IPS-18c (cell line): ENCODE results near the gene ASCC3.

Experiments used
- H3K4me3 ChIP-seq: 2 replicates; pipeline ENCODE4 v1.7.0; 2013; ENCODE audit warnings: low read depth, mild to moderate bottlenecking, low read length, moderate library complexity; ENCODE audit not compliant: insufficient read depth
- H3K9me3 ChIP-seq: one replicate; pipeline ENCODE4 v1.6.1; 2013; ENCODE audit warnings: mild to moderate bottlenecking, low read length, moderate library complexity; ENCODE audit not compliant: control insufficient read depth, insufficient read depth

Gene ASCC3

DNA sequence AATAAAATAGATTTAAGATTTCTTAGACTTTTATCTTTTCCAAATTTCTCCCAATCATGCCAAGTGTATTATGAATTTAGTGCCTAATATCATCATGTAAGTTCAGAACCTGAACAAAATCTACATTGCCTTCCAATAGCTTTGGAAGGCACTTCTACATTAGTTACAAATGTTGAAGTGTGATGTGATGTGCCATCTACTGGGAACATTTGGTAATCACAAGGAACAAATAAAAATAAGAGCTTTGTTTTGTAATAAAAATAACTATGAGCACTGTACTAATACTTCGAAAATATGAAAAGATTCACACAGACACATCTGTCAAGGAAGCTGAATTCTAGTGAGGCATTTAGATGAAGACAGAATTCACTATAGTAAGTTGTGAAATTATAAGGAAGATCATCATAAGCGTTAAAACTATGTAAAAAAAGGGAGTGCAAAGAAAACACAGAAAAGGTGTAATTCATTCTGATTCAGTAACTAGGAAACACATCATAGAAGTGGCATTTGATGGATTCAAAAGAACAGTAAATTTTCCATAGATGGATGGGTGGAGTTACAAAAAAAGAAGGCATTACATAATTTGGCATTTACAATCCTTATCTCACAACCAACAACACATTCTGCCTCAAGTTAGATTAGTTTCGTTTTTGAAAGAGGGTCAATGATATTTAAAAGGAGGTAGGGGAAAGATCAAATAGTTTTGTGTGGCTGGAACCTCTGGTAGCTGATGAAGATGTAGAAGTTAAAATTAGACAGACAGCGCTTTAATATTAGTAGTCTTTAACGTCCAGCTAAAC is 161.0 kb downstream of the ASCC3 start:
- H3K9me3 ChIP-seq = no peaks in the 10 kb centered on the region
- no peak overlapping the region for H3K4me3 ChIP-seq

DNA sequence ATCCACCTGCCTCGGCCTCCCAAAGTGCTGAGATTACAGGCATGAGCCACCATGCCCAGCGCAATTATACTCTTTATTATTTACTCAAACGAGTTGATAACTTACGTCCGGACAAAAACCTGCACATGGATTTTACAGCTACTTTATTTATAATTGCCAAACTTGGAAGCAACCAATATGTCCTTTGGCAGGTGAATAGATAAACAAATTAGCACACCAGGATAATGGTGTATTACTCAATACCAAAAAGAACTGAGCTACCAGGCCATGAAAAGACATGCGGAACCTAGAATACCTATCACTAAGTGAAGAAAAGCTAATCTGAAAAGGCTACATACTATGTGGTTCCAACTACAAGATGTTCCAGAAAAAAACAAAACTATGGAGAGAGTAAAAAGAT is 168.1 kb downstream of the ASCC3 start:
- H3K4me3 ChIP-seq = no peak overlapping the region
- H3K9me3 ChIP-seq = no peaks in the 10 kb centered on the region

DNA sequence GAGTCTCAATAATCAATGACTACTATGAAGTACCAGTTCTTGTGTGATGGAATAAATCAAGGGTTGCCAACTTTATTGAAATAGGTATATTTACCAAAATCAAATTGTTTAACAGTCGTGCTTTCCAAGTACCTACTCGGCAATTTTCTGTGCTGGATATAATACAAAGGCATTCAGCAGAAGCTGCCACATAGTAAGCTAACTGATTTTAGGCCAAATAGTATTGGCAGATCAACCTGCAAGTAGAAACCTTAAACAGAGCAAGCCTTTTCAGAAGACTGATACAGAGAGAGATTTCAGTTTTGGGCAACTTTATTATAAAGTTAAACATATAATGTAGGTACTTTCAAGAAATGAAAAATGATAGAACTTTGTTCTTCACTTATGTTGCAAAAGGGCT is 174.6 kb downstream of the ASCC3 start:
- no peaks in the 10 kb centered on the region for H3K9me3 ChIP-seq

DNA sequence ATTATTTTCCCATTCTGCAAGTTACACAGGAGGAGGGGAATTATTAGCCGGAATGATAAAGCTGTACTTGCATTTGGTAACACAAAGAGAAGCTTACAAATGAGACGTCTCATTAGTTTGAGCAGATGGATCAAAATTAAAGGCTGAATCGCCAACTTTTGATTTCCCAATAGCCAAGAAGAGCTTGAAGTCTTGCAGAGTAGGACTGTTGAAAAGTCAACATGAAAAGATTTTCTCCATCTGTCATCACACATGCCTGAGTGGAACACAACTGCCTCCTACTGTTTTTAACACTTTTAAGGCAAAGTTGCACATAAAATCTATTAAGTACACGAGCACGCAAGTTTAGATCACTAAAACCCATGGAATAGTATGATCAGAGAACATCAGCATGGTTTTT is 176.2 kb downstream of the ASCC3 start:
- Histone ChIP-seq H3K4me3 (no peak overlapping the region), H3K9me3 (no peaks in the 10 kb centered on the region)

More for the DNA sequence above, 174.6 kb downstream of the ASCC3 start:
- no peak overlapping the region for H3K4me3 ChIP-seq

GRCh38 chr6:100701728-100702127 is 179.4 kb downstream of the ASCC3 start:
- no peaks in the 10 kb centered on the region for H3K9me3 ChIP-seq

GRCh38 chr6:100700009-100700408 is 181.1 kb downstream of the ASCC3 start:
- H3K4me3 ChIP-seq = no peak overlapping the region
- no peaks in the 10 kb centered on the region for H3K9me3 ChIP-seq

More at GRCh38 chr6:100701728-100702127, 179.4 kb downstream of the ASCC3 start:
- no peak overlapping the region for H3K4me3 ChIP-seq

- Histone ChIP-seq H3K9me3 (no peaks in the 10 kb centered on the region), H3K4me3 (no peak overlapping the region)
Observed at GRCh38 chr6:100695445-100695844, 185.7 kb downstream of the ASCC3 start.

GRCh38 chr6:100693249-100693927 is 187.7 kb downstream of the ASCC3 start:
- H3K4me3 ChIP-seq = no peak overlapping the region
- H3K9me3 ChIP-seq = no peaks in the 10 kb centered on the region

GRCh38 chr6:100691972-100692371 is 189.2 kb downstream of the ASCC3 start:
- Histone ChIP-seq H3K4me3 (no peak overlapping the region), H3K9me3 (no peaks in the 10 kb centered on the region)

DNA sequence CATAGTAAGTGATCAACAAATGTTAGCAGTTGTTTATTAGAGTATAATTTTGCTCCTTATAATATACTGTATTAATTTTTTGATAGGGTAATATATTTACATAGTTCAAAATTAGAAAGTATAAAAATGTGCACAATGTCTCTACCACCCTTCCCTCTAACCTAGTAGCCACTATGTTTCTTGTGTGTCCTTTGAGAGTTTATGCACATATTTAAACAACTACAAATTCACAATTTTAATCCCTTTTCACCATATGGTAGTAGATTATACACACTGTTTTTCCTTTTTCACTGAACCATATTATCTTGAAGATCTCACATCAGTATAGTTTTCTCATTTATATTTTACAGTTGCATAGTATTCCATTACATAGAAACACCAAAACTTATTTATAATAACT is 194.9 kb downstream of the ASCC3 start:
- Histone ChIP-seq H3K4me3 (no peak overlapping the region), H3K9me3 (no peaks in the 10 kb centered on the region)

DNA sequence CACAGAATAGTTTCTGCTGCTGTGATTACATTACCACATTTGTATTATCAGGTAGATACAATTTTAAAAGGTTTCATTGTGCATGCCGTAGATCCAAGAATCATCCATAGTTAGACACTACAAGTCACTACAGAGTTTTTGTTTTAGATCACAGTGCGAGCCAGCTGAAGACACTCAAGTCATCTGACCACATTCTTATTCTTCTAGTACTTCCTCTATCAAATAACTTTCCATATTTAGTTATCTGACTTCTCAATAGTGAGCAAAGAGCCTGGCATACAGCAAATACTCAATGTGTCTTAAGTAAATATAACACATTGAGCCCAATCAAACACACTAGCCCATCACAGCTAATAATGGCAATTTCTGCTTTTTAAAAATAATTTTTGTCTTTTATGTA is 195.4 kb downstream of the ASCC3 start:
- Histone ChIP-seq H3K4me3 (no peak overlapping the region), H3K9me3 (no peaks in the 10 kb centered on the region)

GRCh38 chr6:100680163-100680562 is 201.0 kb downstream of the ASCC3 start:
- H3K4me3 ChIP-seq = no peak overlapping the region

DNA sequence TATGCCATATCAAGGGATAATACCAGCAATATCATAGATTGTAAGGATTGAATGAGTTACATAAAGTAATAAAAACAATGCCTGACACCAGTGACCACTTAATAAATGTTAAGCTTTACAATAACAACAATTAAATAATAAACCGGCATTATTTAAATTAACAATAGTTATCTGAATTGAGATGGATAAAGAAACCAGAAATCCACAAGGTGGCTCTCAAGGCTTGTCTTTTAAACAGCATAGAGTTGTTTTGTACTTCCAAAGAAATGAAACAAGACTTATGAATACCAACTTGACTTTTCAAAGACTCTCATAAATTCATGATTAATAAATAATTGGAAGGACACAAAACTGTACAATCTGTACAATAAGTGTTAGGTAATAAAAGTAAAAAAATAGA is 203.1 kb downstream of the ASCC3 start:
- H3K9me3 ChIP-seq = no peaks in the 10 kb centered on the region
- H3K4me3 ChIP-seq = no peak overlapping the region

More at GRCh38 chr6:100680163-100680562, 201.0 kb downstream of the ASCC3 start:
- H3K9me3 ChIP-seq = no peaks in the 10 kb centered on the region

DNA sequence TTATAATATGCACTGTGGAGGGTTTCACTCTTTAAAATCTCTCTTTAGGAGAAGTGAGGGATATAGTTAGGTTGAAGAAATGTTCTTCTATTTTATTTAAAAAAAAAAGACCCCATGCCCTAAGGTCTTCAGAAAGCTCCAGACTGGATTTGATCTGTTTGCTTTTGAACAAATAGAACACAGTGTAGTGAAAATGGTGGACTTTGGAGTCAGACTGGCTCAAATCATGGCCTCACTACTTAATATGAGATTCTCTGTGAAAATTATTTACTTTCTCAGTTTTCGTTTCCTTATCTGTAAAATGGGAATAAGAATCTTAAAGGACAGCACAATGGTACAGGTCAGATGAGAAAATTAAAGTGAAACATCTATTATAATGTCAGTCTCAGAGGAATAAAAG is 203.9 kb downstream of the ASCC3 start:
- H3K9me3 ChIP-seq = no peaks in the 10 kb centered on the region
- no peak overlapping the region for H3K4me3 ChIP-seq

GRCh38 chr6:100673641-100674040 is 207.5 kb downstream of the ASCC3 start:
- H3K9me3 ChIP-seq = no peaks in the 10 kb centered on the region
- no peak overlapping the region for H3K4me3 ChIP-seq

DNA sequence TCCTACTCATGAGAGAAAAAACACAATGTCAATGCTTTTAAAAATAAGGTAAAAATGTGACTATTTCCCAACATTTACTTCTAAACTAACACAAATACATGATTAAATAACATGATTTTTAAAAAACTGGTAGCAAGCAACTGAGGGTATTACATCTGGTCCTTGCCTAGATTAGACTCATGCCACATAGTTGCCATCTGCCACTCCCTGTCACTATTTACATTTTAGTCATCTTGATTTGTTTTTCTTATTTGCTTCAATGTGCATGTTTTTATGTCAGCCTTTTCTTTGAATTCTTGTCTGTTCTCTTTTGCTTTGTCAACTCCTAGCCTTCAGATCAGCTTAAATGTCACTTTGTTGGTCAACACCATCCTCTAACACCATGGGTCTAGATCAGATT is 209.4 kb downstream of the ASCC3 start:
- Histone ChIP-seq H3K9me3 (no peaks in the 10 kb centered on the region), H3K4me3 (no peak overlapping the region)

DNA sequence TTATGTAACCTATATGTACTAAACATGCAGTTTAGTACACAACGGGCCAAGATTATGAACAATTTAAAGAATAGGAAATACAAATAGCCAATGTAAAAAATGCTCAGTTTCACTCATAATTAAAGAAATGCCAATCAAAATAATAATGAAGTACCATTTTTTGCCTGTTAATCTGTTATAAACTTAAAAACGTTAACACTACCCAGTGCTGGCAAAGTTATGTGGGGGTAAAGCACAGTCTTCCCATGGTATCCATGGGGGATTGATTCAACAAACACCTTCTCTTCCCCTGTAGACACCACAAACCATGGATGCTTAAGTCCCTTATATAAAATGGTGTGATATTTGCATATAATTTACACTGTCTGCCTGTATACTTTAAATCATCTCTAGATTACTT is 211.1 kb downstream of the ASCC3 start:
- H3K9me3 ChIP-seq = no peaks in the 10 kb centered on the region
- H3K4me3 ChIP-seq = no peak overlapping the region

DNA sequence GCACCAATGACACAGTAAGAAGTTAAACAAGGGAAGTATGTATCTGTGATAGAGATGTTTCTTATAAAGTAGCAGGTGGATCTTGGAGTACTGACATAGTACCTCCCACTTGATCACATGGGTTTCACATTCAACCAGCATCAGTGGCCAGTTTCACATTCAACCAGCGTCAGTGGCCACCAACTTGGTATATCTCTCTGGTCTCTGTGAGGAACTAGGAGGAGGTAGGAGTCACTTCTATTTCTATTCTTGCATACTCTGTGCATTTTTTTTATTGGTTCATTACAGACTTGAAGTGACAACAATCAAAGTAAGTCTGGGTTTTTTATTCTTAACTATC is 216.1 kb downstream of the ASCC3 start:
- H3K4me3 ChIP-seq = no peak overlapping the region
- H3K9me3 ChIP-seq = no peaks in the 10 kb centered on the region
